ENCODE data around the gene AK4.
"Not testable (repeated sequence)": the region's sequence is repeated elsewhere in the genome, so short reads cannot be mapped to it uniquely, and the experiment has no call there.

DNA sequence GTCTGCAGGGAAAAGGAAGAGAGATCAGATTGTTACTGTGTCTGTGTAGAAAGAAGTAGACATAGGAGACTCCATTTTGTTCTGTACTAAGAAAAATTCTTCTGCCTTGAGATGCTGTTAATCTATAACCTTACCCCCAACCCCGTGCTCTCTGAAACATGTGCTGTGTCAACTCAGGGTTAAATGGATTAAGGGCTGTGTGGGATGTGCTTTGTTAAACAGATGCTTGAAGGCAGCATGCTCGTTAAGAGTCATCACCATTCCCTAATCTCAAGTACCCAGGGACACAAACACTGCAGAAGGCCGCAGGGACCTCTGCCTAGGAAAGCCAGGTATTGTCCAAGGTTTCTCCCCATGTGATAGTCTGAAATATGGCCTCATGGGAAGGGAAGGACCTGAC is 8.2 kb upstream of the AK4 start:
- TF ChIP-seq POLR2AphosphoS5, POLR2A, CTCF, EP300 (IDR thresholded peaks at IDR 0.05): not testable (repeated sequence)
